GM21619 (cell line): Measurements from ENCODE around the gene LAMP5.

Source experiments
- ATAC-seq: cut with Tn5 transposase; IDR thresholded peaks from one replicate; pipeline ENCODE4 v1.9.1; 2021; ENCODE audit not compliant: unreplicated experiment

Gene LAMP5

GRCh38 chr20:9499126-9499899 is 15.1 kb upstream of the LAMP5 start:
- no peak for ATAC-seq

GRCh38 chr20:9500121-9500520 is 14.3 kb upstream of the LAMP5 start:
- peak; percentile 56 for ATAC-seq

- ATAC-seq = no peak
These were observed 12.9 kb upstream of the LAMP5 start for GRCh38 chr20:9501473-9501872.

GRCh38 chr20:9503526-9504245 is 10.7 kb upstream of the LAMP5 start:
- no peak for ATAC-seq

GRCh38 chr20:9506280-9506821 is 8.0 kb upstream of the LAMP5 start:
- ATAC-seq = no peak

- no peak for ATAC-seq
These were observed 7.4 kb upstream of the LAMP5 start for GRCh38 chr20:9506964-9507369.

- no peak for ATAC-seq
These were observed 6.7 kb upstream of the LAMP5 start for GRCh38 chr20:9507544-9508239.

- no peak for ATAC-seq
These were observed 6.1 kb upstream of the LAMP5 start for GRCh38 chr20:9508240-9508661.

GRCh38 chr20:9508696-9509178 is 5.7 kb upstream of the LAMP5 start:
- no peak for ATAC-seq

GRCh38 chr20:9509246-9509645 is 5.1 kb upstream of the LAMP5 start:
- no peak for ATAC-seq

- ATAC-seq = no peak
These were observed 3.5 kb upstream of the LAMP5 start for GRCh38 chr20:9510911-9511310.

GRCh38 chr20:9514072-9514460 is 324 bp upstream of the LAMP5 start:
- ATAC-seq = no peak

- no peak for ATAC-seq
These were observed 810 bp downstream of the LAMP5 start for GRCh38 chr20:9515214-9515585.

- ATAC-seq = no peak
These were observed 1.4 kb downstream of the LAMP5 start for GRCh38 chr20:9515741-9516233.

GRCh38 chr20:9516234-9516871 is 2.0 kb downstream of the LAMP5 start:
- ATAC-seq = no peak

- ATAC-seq = no peak
These were observed 3.1 kb downstream of the LAMP5 start for GRCh38 chr20:9517297-9518162.

GRCh38 chr20:9518576-9519175 is 4.3 kb downstream of the LAMP5 start:
- no peak for ATAC-seq

GRCh38 chr20:9520086-9520485 is 5.7 kb downstream of the LAMP5 start:
- ATAC-seq = no peak

- ATAC-seq = no peak
These were observed 9.2 kb downstream of the LAMP5 start for GRCh38 chr20:9523636-9524035.
